Mesendoderm (in vitro differentiated cells): Measurements from ENCODE around the gene ZNF521.

Experiments
- DNase-seq: peaks from one replicate; pipeline ENCODE4 v3.0.0; 2013
- H2AK5ac ChIP-seq: 2 replicates; pipeline ENCODE4 v1.6.1; 2013; ENCODE audit warnings: low read length, inconsistent platforms
- H2BK120ac ChIP-seq: 2 replicates; pipeline ENCODE4 v1.6.1; 2013; ENCODE audit warnings: low read depth, mild to moderate bottlenecking, low read length, moderate library complexity, mixed read lengths
- H2BK15ac ChIP-seq: replicated peaks from 2 replicates; pipeline ENCODE4 v1.6.1; 2013; ENCODE audit warnings: low read depth, mild to moderate bottlenecking, moderate library complexity
- H2BK5ac ChIP-seq: 2 replicates; pipeline ENCODE4 v1.6.1; 2013; ENCODE audit warnings: low read length, inconsistent platforms
- H3K18ac ChIP-seq: 2 replicates; pipeline ENCODE4 v1.6.1; 2013; ENCODE audit warnings: mild to moderate bottlenecking, low read length, mixed read lengths
- H3K23ac ChIP-seq: one replicate; pipeline ENCODE4 v1.6.1; 2013; ENCODE audit warnings: low read length
- H3K27ac ChIP-seq: 2 replicates; pipeline ENCODE4 v1.5.1; 2013; ENCODE audit warnings: low read depth, mild to moderate bottlenecking, inconsistent platforms, low read length, moderate library complexity
- H3K27me3 ChIP-seq: 2 replicates; pipeline ENCODE4 v1.6.1; 2013; ENCODE audit warnings: low read length, control low read depth, mild to moderate bottlenecking, inconsistent platforms; ENCODE audit not compliant: insufficient read depth, poor library complexity
- H3K36me3 ChIP-seq: 2 replicates; pipeline ENCODE4 v1.6.1; 2013; ENCODE audit warnings: low read length, inconsistent platforms; ENCODE audit not compliant: control insufficient read depth, insufficient read depth
- H3K4ac ChIP-seq: one replicate; pipeline ENCODE4 v1.6.1; 2013; ENCODE audit warnings: low read depth, mild to moderate bottlenecking, low read length, moderate library complexity
- H3K4me1 ChIP-seq: 2 replicates; pipeline ENCODE4 v1.6.1; 2013; ENCODE audit warnings: low read depth, low read length, inconsistent platforms; ENCODE audit not compliant: control insufficient read depth
- H3K4me2 ChIP-seq: 2 replicates; pipeline ENCODE4 v1.6.1; 2013; ENCODE audit warnings: low read length
- H3K4me3 ChIP-seq: 2 replicates; pipeline ENCODE4 v1.5.1; 2013; ENCODE audit warnings: mild to moderate bottlenecking, low read length
- H3K56ac ChIP-seq: one replicate; pipeline ENCODE4 v1.6.1; 2013; ENCODE audit warnings: low read length
- H3K79me1 ChIP-seq: 2 replicates; pipeline ENCODE4 v1.6.1; 2013; ENCODE audit warnings: low read length, inconsistent platforms
- H3K79me2 ChIP-seq: 2 replicates; pipeline ENCODE4 v1.6.1; 2013; ENCODE audit warnings: mild to moderate bottlenecking, low read length; ENCODE audit not compliant: control insufficient read depth, insufficient read depth
- H3K9ac ChIP-seq: 2 replicates; pipeline ENCODE4 v1.6.1; 2013; ENCODE audit warnings: low read length, inconsistent platforms
- H4K5ac ChIP-seq: one replicate; pipeline ENCODE4 v1.6.1; 2013; ENCODE audit warnings: low read length
- H4K8ac ChIP-seq: one replicate; pipeline ENCODE4 v1.6.1; 2013; ENCODE audit warnings: low read depth, mild to moderate bottlenecking, control low read depth, low read length, moderate library complexity
- WGBS: extraction: QIAGEN DNeasy Blood & Tissue Kit; methylation state at CpG from one replicate; pipeline ENCODE4 v1.1.7; 2013; ENCODE audit warnings: low lambda C conversion rate, missing lambda C conversion rate; ENCODE audit not compliant: insufficient coverage; ENCODE audit errors: extremely low coverage; 5-methylcytosine and 5-hydroxymethylcytosine counted together

ZNF521 gene

DNA sequence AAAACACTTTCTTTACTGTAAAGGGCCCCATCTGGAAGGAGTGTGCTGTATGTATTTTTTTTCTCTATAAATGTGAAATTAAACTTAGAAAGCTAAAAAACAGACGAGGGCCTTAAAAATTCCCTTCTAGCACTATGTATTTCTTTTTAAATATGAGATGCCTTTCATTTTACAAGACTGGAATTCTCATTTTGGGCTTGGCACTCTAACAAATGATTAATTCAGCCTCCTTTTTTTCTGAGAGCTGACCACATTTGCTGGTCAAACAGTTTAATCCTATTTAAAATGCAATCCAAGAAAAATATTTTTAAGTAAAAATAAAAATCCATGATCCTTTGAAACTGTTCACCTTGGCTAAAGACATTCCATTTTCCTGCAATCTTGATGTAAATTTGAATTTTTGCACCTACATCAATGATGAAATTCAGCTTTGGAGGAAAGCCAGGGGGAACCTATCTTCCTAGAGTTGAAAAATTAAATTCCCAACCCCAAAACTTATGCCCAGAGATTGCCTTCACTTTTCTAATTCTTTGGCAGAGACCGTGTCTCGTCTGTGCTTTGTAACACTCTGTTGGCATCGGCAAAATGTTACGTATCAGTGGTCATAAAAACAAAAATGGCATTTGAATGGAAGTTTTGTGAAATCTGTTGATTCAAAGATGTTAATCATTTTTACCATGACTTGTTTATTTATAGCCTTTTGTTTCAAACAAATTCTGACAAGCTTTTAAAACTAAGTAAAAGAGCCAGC lies 284.5 kb downstream of the ZNF521 start:
- Histone ChIP-seq H3K27me3 (no peaks in the 10 kb centered on the region), H3K4ac (no peak overlapping the region), H3K56ac (no peak overlapping the region), H3K9ac (no peak overlapping the region), H3K23ac (no peak overlapping the region), H4K5ac (no peak overlapping the region), H3K79me2 (no peaks in the 10 kb centered on the region), H3K4me2 (no peak overlapping the region), H3K27ac (no peak overlapping the region), H2BK15ac (no peak overlapping the region), H3K4me1 (no peaks in the 10 kb centered on the region), H3K4me3 (no peak overlapping the region), H3K18ac (no peak overlapping the region), H3K36me3 (no peaks in the 10 kb centered on the region), H2BK120ac (no peak overlapping the region), H4K8ac (no peak overlapping the region), H3K79me1 (no peaks in the 10 kb centered on the region), H2BK5ac (no peak overlapping the region), H2AK5ac (no peak overlapping the region)
- no CpG with 5 or more reads among the region's 5 CpGs for WGBS
- no peak for DNase-seq

DNA sequence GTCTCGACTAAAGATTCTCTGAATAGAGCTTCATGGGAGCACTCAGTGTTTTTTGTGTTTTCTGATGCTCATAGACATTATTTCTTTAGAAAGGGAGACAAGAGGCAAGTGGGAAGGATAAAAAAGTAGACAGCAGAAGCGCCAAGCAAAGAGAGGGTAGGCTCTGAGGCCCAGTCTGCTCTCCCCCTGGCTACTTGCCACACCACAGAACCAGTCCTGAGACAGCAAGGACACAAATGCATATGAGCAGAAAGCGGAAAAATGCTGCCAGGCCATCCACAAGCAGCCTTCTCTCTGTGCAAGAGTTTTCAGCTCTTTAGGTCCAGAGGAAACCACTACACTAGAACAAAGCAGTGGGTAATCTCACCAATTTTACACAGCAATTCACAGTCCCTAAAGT lies 285.4 kb downstream of the ZNF521 start:
- Histone ChIP-seq H3K27me3 (no peaks in the 10 kb centered on the region), H3K9ac (no peak overlapping the region), H2BK15ac (no peak overlapping the region), H2BK120ac (no peak overlapping the region), H3K23ac (no peak overlapping the region), H3K4ac (no peak overlapping the region), H4K5ac (no peak overlapping the region), H3K56ac (no peak overlapping the region), H2AK5ac (no peak overlapping the region), H3K79me2 (no peaks in the 10 kb centered on the region), H3K4me1 (no peaks in the 10 kb centered on the region), H3K4me2 (no peak overlapping the region), H3K27ac (no peak overlapping the region), H3K36me3 (no peaks in the 10 kb centered on the region), H3K4me3 (no peak overlapping the region), H3K18ac (no peak overlapping the region), H2BK5ac (no peak overlapping the region), H4K8ac (no peak overlapping the region), H3K79me1 (no peaks in the 10 kb centered on the region)
- no peak for DNase-seq
- no CpG with 5 or more reads among the region's 3 CpGs for whole genome bisulfite sequencing

DNA sequence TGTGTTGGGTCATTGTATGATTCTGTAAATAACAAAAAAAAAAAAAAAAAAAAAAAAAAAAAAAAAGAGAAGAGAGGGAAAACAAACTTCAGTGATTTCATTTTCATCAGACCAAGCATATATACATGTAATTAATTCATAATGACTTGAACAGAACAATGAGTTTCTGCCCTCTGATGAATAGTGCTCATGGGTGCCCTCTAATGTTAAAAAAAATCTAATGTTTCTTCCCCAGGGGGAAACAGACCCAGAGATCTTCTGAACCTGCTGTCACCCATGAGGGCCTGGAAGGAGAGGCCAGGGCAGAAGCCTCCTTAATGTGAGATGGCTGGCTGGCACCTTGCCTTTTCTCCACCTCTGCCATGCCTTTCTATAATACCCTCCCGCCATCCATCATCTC lies 289.2 kb downstream of the ZNF521 start:
- no peak overlapping the region for H3K18ac ChIP-seq
- no peak overlapping the region for H3K56ac ChIP-seq
- no peak overlapping the region for H3K23ac ChIP-seq
- H3K4me3 ChIP-seq, result no peak overlapping the region
- no peaks in the 10 kb centered on the region for H3K79me1 ChIP-seq
- H4K8ac ChIP-seq, result no peak overlapping the region
- H3K27ac ChIP-seq, result no peak overlapping the region
- no peaks in the 10 kb centered on the region for H3K27me3 ChIP-seq
- no peak overlapping the region for H3K4ac ChIP-seq
- no peak overlapping the region for H2AK5ac ChIP-seq
- no peak for DNase-seq
- no CpG with 5 or more reads among the region's 1 CpG for WGBS
- no peaks in the 10 kb centered on the region for H3K36me3 ChIP-seq
- no peak overlapping the region for H4K5ac ChIP-seq
- no peak overlapping the region for H2BK15ac ChIP-seq
- H2BK5ac ChIP-seq, result no peak overlapping the region
- no peak overlapping the region for H3K9ac ChIP-seq
- H3K4me1 ChIP-seq, result no peaks in the 10 kb centered on the region
- H3K79me2 ChIP-seq, result no peaks in the 10 kb centered on the region
- no peak overlapping the region for H3K4me2 ChIP-seq
- no peak overlapping the region for H2BK120ac ChIP-seq

DNA sequence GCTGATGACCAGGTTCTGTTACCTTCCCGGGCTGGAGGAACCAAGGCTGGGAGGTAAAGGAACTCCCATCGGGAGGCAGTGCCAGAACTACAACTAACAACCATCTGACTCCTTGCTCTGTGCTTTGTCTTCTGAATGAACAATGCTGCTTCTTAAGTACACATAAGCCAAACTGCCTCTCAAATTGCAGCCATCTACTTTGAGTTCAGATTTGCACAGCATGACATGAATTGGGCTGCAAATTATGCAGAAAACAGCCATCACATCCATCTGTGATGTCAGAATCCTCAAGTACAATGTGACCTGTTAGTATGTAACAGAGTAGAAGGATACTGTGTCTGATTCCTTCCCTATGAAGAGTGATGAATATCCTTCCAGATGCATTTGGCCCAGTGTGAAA lies 290.6 kb downstream of the ZNF521 start:
- DNase-seq, result no peak

DNA sequence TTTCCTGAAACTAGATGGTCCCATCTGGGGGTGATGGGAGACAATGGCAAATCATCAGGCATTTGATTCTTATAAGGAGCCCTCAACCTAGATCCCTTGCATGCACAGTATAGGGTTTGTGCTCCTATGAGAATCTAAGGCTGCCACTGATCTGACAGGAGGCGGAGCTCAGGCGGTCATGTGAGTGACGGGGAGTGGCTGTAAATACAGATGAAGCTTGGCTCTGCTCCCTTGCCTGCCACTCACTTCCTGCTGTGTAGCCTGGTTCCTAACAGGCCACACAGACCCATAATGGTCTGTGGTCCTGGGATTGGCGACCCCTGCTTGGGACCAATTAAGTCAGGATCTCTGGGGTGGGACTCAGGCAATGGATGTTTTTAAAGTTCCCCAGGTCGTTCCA lies 293.4 kb downstream of the ZNF521 start:
- H4K8ac ChIP-seq, result no peak overlapping the region
- no peak overlapping the region for H3K27ac ChIP-seq
- H3K4me3 ChIP-seq, result no peak overlapping the region
- H3K56ac ChIP-seq, result no peak overlapping the region
- no peak overlapping the region for H4K5ac ChIP-seq
- no peak overlapping the region for H3K9ac ChIP-seq
- peaks cover under 1% of the 10 kb centered on the region for H3K27me3 ChIP-seq
- no peaks in the 10 kb centered on the region for H3K36me3 ChIP-seq
- H3K79me2 ChIP-seq, result no peaks in the 10 kb centered on the region
- H2BK15ac ChIP-seq, result no peak overlapping the region
- H3K79me1 ChIP-seq, result no peaks in the 10 kb centered on the region
- H3K4ac ChIP-seq, result no peak overlapping the region
- H2BK120ac ChIP-seq, result no peak overlapping the region
- peak; percentile 35 for DNase-seq
- no peak overlapping the region for H3K23ac ChIP-seq
- H3K4me1 ChIP-seq, result no peaks in the 10 kb centered on the region
- H3K18ac ChIP-seq, result no peak overlapping the region
- no peak overlapping the region for H2BK5ac ChIP-seq
- WGBS, result no CpG with 5 or more reads among the region's 5 CpGs
- H3K4me2 ChIP-seq, result no peak overlapping the region
- no peak overlapping the region for H2AK5ac ChIP-seq

More for the DNA sequence above, 290.6 kb downstream of the ZNF521 start:
- Histone ChIP-seq H3K79me1 (no peaks in the 10 kb centered on the region), H2BK5ac (no peak overlapping the region), H3K18ac (no peak overlapping the region), H3K9ac (no peak overlapping the region), H2BK15ac (no peak overlapping the region), H3K27ac (no peak overlapping the region), H3K4me1 (no peaks in the 10 kb centered on the region), H2AK5ac (no peak overlapping the region), H3K79me2 (no peaks in the 10 kb centered on the region), H4K5ac (no peak overlapping the region), H3K36me3 (no peaks in the 10 kb centered on the region), H4K8ac (no peak overlapping the region), H3K23ac (no peak overlapping the region), H3K4me3 (no peak overlapping the region), H2BK120ac (no peak overlapping the region), H3K27me3 (no peaks in the 10 kb centered on the region), H3K56ac (no peak overlapping the region), H3K4ac (no peak overlapping the region), H3K4me2 (no peak overlapping the region)
- WGBS, result no CpG with 5 or more reads among the region's 2 CpGs

DNA sequence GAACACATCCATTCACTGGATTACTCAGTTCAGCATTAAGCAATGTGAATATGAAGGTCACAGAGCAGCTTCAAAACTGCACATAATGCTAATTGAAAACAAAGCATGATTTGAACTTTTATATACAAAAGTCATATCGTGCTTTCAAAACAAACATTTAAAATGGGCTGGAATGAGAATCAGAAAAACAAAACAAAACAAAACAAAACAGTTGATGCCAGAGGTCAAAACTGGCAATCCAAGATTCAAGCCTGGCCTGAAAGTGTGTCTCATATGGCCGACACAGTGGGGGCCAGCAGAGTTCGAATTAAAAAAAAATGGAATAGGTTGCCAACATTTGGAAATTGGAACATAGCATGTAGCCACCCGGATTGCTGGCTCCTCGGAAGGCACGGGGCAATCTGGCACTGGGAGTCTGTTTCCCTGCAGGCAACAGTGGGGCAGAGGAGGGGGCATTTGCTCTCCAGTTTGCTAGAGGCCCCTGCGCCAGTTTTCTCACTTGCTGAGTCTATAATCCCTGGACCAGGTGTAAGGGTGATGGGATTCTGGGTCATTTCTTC lies 294.4 kb downstream of the ZNF521 start:
- peaks cover 3% of the 10 kb centered on the region for H3K27me3 ChIP-seq
- no peaks in the 10 kb centered on the region for H3K36me3 ChIP-seq
- no peak overlapping the region for H3K4me3 ChIP-seq
- no peak overlapping the region for H3K9ac ChIP-seq
- H3K56ac ChIP-seq, result no peak overlapping the region
- H2BK5ac ChIP-seq, result no peak overlapping the region
- no peak overlapping the region for H3K4me2 ChIP-seq
- no peak overlapping the region for H3K27ac ChIP-seq
- no peak overlapping the region for H4K8ac ChIP-seq
- H2BK120ac ChIP-seq, result no peak overlapping the region
- no peaks in the 10 kb centered on the region for H3K79me1 ChIP-seq
- H2AK5ac ChIP-seq, result no peak overlapping the region
- H3K4me1 ChIP-seq, result no peaks in the 10 kb centered on the region
- WGBS, result no CpG with 5 or more reads among the region's 7 CpGs
- no peak overlapping the region for H3K4ac ChIP-seq
- no peak overlapping the region for H4K5ac ChIP-seq
- H2BK15ac ChIP-seq, result no peak overlapping the region
- DNase-seq, result no peak
- H3K79me2 ChIP-seq, result no peaks in the 10 kb centered on the region
- H3K18ac ChIP-seq, result no peak overlapping the region
- no peak overlapping the region for H3K23ac ChIP-seq
